ENCODE results near the gene HSF5. TPM values are rescaled to one million over a fixed set of nuclear protein-coding genes. Genes with fewer than 3 reads are reported as not detected.

HSF5 gene
- total RNA-seq, 2 experiments from 2014 or later = 0.22 TPM; not detected in 1

DNA sequence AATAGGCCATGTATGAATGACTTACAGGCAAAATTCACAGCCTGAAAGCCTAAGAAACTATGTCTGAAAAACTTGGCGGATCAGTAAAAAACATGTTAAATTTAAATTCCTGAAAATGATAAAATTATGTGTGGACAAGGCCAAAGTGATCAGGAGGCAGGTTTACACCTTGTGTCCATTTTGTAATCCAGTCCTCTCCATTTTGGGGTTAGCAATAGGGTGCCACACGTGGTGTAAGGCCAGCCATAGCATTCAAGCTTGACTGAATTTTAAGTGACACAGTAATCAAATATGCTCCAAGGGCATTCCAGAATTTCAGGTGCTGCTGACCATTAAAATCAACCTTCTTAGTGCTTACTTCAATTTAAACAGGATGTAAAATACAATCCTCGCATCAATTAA, 73.6 kb downstream of the HSF5 start:
- ChIA-PET CTCF (ENCODE audit: unreplicated experiment) (no interaction called here), POLR2A (interaction anchor here (1.2 to 1.4 kb wide), 3 partner anchors 13 to 82 kb away, joined by 3 to 4 read pairs (median 3); no protein-coding TSS in a partner anchor)
- no peak overlapping the region for H2AFZ ChIP-seq (ENCODE audit: low read length)
- no peak overlapping the region for H3K27ac ChIP-seq (ENCODE audit: low read depth, low read length, poor library complexity, severe bottlenecking)
- no peaks in the 10 kb centered on the region for H4K20me1 ChIP-seq (ENCODE audit: insufficient read depth, low read length)
- DNase-seq (ENCODE audit: low spot score) = no peak
- no TSS peak for BruUV-seq (replicated peaks)
- no peaks in the 10 kb centered on the region for H3K79me2 ChIP-seq (ENCODE audit: insufficient read depth, low read depth, low read length)
- H3K9me2 ChIP-seq (ENCODE audit: insufficient read depth, low read length) = no peaks in the 10 kb centered on the region
- no peaks in the 10 kb centered on the region for H3K36me3 ChIP-seq (ENCODE audit: insufficient read depth, low read length)
- H3K4me3 ChIP-seq (ENCODE audit: low read depth, low read length, poor library complexity, severe bottlenecking) = no peak overlapping the region
- no peaks in the 10 kb centered on the region for H3K9me3 ChIP-seq (ENCODE audit: low read length)
- no peak for TF ChIP-seq EZH2phosphoT487 (IDR thresholded peaks at IDR 0.05; ENCODE audit: borderline replicate concordance, low read depth, low read length)
- TF ChIP-seq, protein P1, sequence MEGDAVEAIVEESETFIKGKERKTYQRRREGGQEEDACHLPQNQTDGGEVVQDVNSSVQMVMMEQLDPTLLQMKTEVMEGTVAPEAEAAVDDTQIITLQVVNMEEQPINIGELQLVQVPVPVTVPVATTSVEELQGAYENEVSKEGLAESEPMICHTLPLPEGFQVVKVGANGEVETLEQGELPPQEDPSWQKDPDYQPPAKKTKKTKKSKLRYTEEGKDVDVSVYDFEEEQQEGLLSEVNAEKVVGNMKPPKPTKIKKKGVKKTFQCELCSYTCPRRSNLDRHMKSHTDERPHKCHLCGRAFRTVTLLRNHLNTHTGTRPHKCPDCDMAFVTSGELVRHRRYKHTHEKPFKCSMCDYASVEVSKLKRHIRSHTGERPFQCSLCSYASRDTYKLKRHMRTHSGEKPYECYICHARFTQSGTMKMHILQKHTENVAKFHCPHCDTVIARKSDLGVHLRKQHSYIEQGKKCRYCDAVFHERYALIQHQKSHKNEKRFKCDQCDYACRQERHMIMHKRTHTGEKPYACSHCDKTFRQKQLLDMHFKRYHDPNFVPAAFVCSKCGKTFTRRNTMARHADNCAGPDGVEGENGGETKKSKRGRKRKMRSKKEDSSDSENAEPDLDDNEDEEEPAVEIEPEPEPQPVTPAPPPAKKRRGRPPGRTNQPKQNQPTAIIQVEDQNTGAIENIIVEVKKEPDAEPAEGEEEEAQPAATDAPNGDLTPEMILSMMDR (conservative IDR thresholded peaks at IDR 0.05; ENCODE audit: low read length) = no peak
- intact Hi-C loops (cut with micrococcal nuclease; ENCODE audit: unreplicated experiment) = no loop called here
- no peak overlapping the region for H3K4me2 ChIP-seq (ENCODE audit: low read length)
- peaks cover 18% of the 10 kb centered on the region for H3K4me1 ChIP-seq (ENCODE audit: insufficient read depth, low read length, poor library complexity, severe bottlenecking)

- H4K20me1 ChIP-seq (ENCODE audit: insufficient read depth, low read length) = no peaks in the 10 kb centered on the region
- DNase-seq (ENCODE audit: low spot score) = no peak
- H3K9me2 ChIP-seq (ENCODE audit: insufficient read depth, low read length) = no peaks in the 10 kb centered on the region
- no peak overlapping the region for H2AFZ ChIP-seq (ENCODE audit: low read length)
- H3K27ac ChIP-seq (ENCODE audit: low read depth, low read length, poor library complexity, severe bottlenecking) = no peak overlapping the region
- no peaks in the 10 kb centered on the region for H3K36me3 ChIP-seq (ENCODE audit: insufficient read depth, low read length)
- POLR2A ChIA-PET = interaction anchor here (0.7 to 1.2 kb wide), 5 partner anchors 14 to 274 kb away, joined by 3 to 7 read pairs (median 3); no protein-coding TSS in a partner anchor
- H3K79me2 ChIP-seq (ENCODE audit: insufficient read depth, low read depth, low read length) = no peaks in the 10 kb centered on the region
- intact Hi-C loops (cut with micrococcal nuclease; ENCODE audit: unreplicated experiment) = no loop called here
- no TSS peak for BruUV-seq (replicated peaks)
- H3K9me3 ChIP-seq (ENCODE audit: low read length) = no peaks in the 10 kb centered on the region
- TF ChIP-seq EZH2phosphoT487 (IDR thresholded peaks at IDR 0.05; ENCODE audit: borderline replicate concordance, low read depth, low read length) = no peak
- TF ChIP-seq, protein P1 (conservative IDR thresholded peaks at IDR 0.05; ENCODE audit: low read length) = no peak
- peaks cover 18% of the 10 kb centered on the region for H3K4me1 ChIP-seq (ENCODE audit: insufficient read depth, low read length, poor library complexity, severe bottlenecking)
- no peak overlapping the region for H3K4me3 ChIP-seq (ENCODE audit: low read depth, low read length, poor library complexity, severe bottlenecking)
- H3K4me2 ChIP-seq (ENCODE audit: low read length) = no peak overlapping the region
- CTCF ChIA-PET (ENCODE audit: unreplicated experiment) = no interaction called here
Measured at GRCh38 chr17:58413684-58414083, 74.5 kb downstream of the HSF5 start.

GRCh38 chr17:58412961-58413586, 75.1 kb downstream of the HSF5 start:
- no TSS peak for BruUV-seq (replicated peaks)
- POLR2A ChIA-PET = interaction anchor here (0.7 to 1.2 kb wide), 6 partner anchors 14 to 285 kb away, joined by 3 to 7 read pairs (median 3); no protein-coding TSS in a partner anchor
- CTCF ChIA-PET (ENCODE audit: unreplicated experiment) = no interaction called here
- Histone ChIP-seq H3K27ac (ENCODE audit: low read depth, low read length, poor library complexity, severe bottlenecking) (no peak overlapping the region), H3K9me3 (ENCODE audit: low read length) (no peaks in the 10 kb centered on the region), H3K4me2 (ENCODE audit: low read length) (no peak overlapping the region), H3K4me1 (ENCODE audit: insufficient read depth, low read length, poor library complexity, severe bottlenecking) (peaks cover 13% of the 10 kb centered on the region), H3K36me3 (ENCODE audit: insufficient read depth, low read length) (no peaks in the 10 kb centered on the region), H4K20me1 (ENCODE audit: insufficient read depth, low read length) (no peaks in the 10 kb centered on the region), H3K9me2 (ENCODE audit: insufficient read depth, low read length) (no peaks in the 10 kb centered on the region), H3K79me2 (ENCODE audit: insufficient read depth, low read depth, low read length) (no peaks in the 10 kb centered on the region), H3K4me3 (ENCODE audit: low read depth, low read length, poor library complexity, severe bottlenecking) (no peak overlapping the region), H2AFZ (ENCODE audit: low read length) (no peak overlapping the region)
- no peak for DNase-seq (ENCODE audit: low spot score)
- TF ChIP-seq EZH2phosphoT487 (IDR thresholded peaks at IDR 0.05; ENCODE audit: borderline replicate concordance, low read depth, low read length) = no peak
- TF ChIP-seq, protein P1 (conservative IDR thresholded peaks at IDR 0.05; ENCODE audit: low read length) = no peak
- intact Hi-C loops (cut with micrococcal nuclease; ENCODE audit: unreplicated experiment) = no loop called here
